Tibial artery (tissue), 4 donors: ENCODE results near the gene KCTD1.

Source experiments
- DNase-seq, 2 donors: peaks; one replicate each; pipeline ENCODE4 v3.0.0-alpha.2; 2019
- H3K27ac ChIP-seq, 2 donors: fragments of 200-600 bp; sonication (generic) in 1 of 2; 1 replicate in 1 of 2; 2 replicates in 1 of 2; pipeline ENCODE4 v1.5.1; 2018 to 2019; ENCODE audit warnings: mild to moderate bottlenecking in 1 of 2
- H3K27me3 ChIP-seq, 2 donors: fragments of 200-600 bp; sonication (generic) in 1 of 2; one replicate each; pipeline versions ENCODE4 v1.5.1 to v1.6.0; 2016 to 2019
- H3K36me3 ChIP-seq, 3 donors: fragments of 200-600 bp; sonication (generic) in 2 of 3; one replicate each; pipeline ENCODE4 v1.5.1; 2016 to 2019; ENCODE audit warnings: mild to moderate bottlenecking in 2 of 3
- H3K4me1 ChIP-seq, 4 donors: fragments of 200-600 bp; sonication (generic) in 2 of 4; 1 replicate in 3 of 4; 2 replicates in 1 of 4; pipeline ENCODE4 v1.5.1; 2016 to 2019
- H3K4me3 ChIP-seq, 2 donors: fragments of 200-600 bp; sonication (generic) in 1 of 2; 1 replicate in 1 of 2; 2 replicates in 1 of 2; pipeline ENCODE4 v1.5.1; 2018 to 2019; ENCODE audit warnings: mild to moderate bottlenecking in 2 of 2
- H3K9me3 ChIP-seq, 3 donors: fragments of 200-600 bp; sonication (generic) in 1 of 3; one replicate each; pipeline ENCODE4 v1.5.1; 2016 to 2019
- intact Hi-C: fragments of 100-400 bp; cut with DNase I; formaldehyde crosslinking; loops from one replicate; pipeline ENCODE4 v1.15.0; 2023; ENCODE audit warnings: low total_unique reads
- TF ChIP-seq, protein P1 (sequence below), 2 experiments: fragments of 200-600 bp in 1 of 2; fragments of 450-650 bp in 1 of 2; IDR thresholded peaks; one replicate each; pipeline ENCODE4 v1.5.1; 2017 to 2019; ENCODE audit warnings: antibody characterized with exemption in 2 of 2, mild to moderate bottlenecking in 1 of 2, moderate library complexity in 1 of 2

Gene KCTD1

DNA sequence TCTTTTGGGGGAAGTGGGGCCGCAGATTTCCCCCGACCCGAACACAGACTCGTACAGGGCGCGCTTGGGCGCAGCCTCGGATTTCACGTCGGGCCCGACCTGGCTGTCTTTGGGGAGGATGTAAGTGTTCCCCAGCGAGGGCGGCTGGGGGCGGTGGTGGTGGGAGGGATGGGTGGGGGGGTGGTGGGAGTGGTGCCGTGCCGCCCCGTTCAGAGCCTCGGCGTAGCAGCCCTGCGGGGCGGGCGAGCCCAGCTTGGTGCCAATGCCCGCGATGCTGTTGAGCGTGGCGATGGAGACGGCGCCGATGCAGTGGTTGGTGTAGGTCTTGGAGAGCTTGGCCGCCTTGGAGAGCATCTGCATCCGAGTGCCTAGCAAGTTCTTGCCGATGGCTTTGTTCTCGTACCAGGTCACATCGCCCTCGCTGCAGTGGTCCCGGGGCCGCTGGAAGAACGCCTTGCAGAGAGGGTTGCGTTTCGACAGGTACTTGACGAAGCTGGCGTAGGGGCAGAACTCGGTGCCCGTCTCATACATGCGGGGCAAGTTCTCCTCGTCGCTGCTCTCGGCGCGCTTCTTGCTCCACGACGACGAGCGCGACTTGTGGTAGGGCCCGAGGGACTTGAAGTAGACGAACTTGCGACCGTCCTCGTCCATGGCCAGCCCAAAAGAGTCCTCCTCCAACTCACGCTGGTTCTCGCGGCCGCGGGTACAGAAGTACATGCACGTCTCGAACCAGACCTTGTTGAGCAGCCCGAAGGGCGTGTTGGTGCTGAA lies 1.3 kb downstream of the KCTD1 start:
- Histone ChIP-seq H3K27me3 (no peaks in the 10 kb centered on the region), H3K36me3 (no peaks in the 10 kb centered on the region), H3K4me1 (peaks cover 0 to 52% (median 30%) of the 10 kb centered on the region in 4 donors), H3K9me3 (no peaks in the 10 kb centered on the region), H3K4me3 (peak overlapping the region; percentile 77 to 91), H3K27ac (peak overlapping the region in 1 of 2 donors; percentile 93)
- peak in 1 of 2 donors; percentile 66 for DNase-seq
- TF ChIP-seq, protein P1, sequence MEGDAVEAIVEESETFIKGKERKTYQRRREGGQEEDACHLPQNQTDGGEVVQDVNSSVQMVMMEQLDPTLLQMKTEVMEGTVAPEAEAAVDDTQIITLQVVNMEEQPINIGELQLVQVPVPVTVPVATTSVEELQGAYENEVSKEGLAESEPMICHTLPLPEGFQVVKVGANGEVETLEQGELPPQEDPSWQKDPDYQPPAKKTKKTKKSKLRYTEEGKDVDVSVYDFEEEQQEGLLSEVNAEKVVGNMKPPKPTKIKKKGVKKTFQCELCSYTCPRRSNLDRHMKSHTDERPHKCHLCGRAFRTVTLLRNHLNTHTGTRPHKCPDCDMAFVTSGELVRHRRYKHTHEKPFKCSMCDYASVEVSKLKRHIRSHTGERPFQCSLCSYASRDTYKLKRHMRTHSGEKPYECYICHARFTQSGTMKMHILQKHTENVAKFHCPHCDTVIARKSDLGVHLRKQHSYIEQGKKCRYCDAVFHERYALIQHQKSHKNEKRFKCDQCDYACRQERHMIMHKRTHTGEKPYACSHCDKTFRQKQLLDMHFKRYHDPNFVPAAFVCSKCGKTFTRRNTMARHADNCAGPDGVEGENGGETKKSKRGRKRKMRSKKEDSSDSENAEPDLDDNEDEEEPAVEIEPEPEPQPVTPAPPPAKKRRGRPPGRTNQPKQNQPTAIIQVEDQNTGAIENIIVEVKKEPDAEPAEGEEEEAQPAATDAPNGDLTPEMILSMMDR (IDR thresholded peaks at IDR 0.05), result no peak
- intact Hi-C loops, result loop anchor here (10.0 kb wide), 1 partner anchor 162 kb away; no protein-coding TSS in a partner anchor

DNA sequence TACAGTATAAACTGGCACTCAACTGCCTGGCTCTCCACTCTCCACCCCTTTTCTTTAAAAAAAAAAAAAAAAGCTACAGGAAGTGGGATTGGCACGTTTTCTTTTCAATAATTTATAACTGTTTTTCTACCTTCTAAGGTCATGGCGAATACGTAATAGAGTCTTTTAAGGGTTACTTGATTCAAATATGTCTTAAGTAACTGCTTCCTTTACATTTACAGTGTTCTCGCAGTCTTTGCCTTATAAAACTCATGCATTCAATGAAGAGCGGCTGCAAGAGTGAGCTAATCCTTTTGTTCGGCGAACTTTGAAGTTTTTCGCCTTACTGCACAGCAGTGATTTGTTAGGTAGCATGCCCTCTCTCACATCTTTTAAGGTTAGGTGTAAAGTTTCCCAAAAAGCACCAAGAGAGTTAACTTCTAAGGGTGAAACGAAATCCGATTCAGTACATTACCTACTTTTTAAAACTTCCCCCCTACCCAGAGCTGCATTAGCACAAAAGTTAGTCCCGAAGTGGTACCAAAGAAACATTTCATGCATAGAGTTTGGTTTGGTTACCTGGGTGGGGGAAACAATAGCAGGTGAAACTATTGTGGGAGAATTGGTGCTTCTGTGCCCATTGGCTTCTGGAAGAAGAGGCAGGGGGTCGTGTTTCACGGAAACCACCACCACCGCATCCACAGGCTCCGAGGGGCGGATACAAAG lies 2.0 kb downstream of the KCTD1 start:
- TF ChIP-seq, protein P1 (IDR thresholded peaks at IDR 0.05), result no peak
- no peaks in the 10 kb centered on the region for H3K27me3 ChIP-seq
- peaks cover 0 to 52% (median 28%) of the 10 kb centered on the region in 4 donors for H3K4me1 ChIP-seq
- H3K4me3 ChIP-seq, result no peak overlapping the region
- DNase-seq, result no peak
- H3K9me3 ChIP-seq, result no peaks in the 10 kb centered on the region
- H3K36me3 ChIP-seq, result no peaks in the 10 kb centered on the region
- intact Hi-C loops, result loop anchor here (10.0 kb wide), 1 partner anchor 162 kb away; no protein-coding TSS in a partner anchor
- H3K27ac ChIP-seq, result no peak overlapping the region

DNA sequence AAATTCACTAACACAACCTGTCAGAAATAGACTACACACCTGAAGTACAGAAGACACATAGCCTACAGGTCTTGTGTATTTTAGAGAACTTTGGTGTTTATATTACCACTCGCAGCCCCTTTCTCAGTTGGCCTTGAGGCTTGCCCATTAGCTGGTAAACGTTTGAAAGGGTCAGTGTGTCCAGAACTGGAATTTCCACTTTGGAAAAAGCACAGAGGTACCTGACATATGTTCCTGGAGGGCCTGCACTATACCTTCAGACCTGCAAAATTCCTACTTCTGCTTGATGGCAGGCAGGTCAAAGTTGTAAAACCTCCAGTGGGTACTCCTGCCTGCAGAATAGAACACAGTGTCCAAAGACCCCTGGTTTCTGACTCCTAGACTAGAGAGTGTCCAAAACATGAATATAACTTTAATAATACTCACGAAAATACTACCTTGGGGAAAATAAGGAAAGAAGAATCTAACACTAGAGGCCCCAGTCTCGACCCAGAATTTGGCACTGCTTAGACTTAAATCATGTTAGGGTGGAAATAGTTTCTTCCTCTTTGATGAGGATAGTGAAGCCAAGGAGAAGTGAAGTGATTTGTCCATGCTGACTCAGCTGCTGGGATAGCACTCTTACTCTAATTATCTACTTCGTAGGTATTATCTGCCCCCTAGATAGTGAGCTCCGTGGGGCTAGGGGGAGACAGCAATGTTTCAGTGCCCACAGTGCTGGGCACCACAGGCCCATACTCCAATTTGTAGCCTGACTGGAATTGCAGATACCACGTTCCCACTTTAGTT lies 2.8 kb downstream of the KCTD1 start:
- TF ChIP-seq, protein P1 (IDR thresholded peaks at IDR 0.05), result no peak
- H3K4me1 ChIP-seq, result peaks cover 0 to 47% (median 21%) of the 10 kb centered on the region in 4 donors
- no peak overlapping the region for H3K4me3 ChIP-seq
- H3K9me3 ChIP-seq, result no peaks in the 10 kb centered on the region
- H3K36me3 ChIP-seq, result no peaks in the 10 kb centered on the region
- DNase-seq, result no peak
- no peak overlapping the region for H3K27ac ChIP-seq
- no peaks in the 10 kb centered on the region for H3K27me3 ChIP-seq
- intact Hi-C loops, result loop anchor here (10.0 kb wide), 1 partner anchor 161 kb away; no protein-coding TSS in a partner anchor

DNA sequence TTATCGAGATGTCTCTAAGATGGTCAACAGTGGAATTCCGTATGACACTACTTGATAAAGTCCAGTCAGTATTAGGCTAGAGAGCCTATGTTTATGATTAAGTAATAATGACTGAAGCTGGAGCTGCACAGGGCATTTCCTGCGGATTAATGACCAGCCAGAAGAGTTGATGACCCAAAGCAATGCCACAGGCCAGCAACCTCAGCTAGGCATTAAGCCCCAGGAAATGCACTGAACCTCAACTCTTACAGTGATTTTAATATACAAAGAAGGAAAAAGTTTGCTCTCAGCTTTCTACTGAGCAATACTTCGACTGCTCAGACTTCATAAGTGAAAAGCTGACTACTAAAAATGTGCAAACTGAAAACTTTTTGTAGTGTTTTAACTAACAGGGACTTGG lies 3.9 kb downstream of the KCTD1 start:
- Histone ChIP-seq H3K27me3 (no peaks in the 10 kb centered on the region), H3K9me3 (no peaks in the 10 kb centered on the region), H3K4me1 (peaks cover 0 to 41% (median 19%) of the 10 kb centered on the region in 4 donors), H3K4me3 (no peak overlapping the region), H3K27ac (no peak overlapping the region), H3K36me3 (no peaks in the 10 kb centered on the region)
- TF ChIP-seq, protein P1 (IDR thresholded peaks at IDR 0.05), result no peak
- DNase-seq, result no peak
- intact Hi-C loops, result loop anchor here (10.0 kb wide), 1 partner anchor 160 kb away; no protein-coding TSS in a partner anchor

DNA sequence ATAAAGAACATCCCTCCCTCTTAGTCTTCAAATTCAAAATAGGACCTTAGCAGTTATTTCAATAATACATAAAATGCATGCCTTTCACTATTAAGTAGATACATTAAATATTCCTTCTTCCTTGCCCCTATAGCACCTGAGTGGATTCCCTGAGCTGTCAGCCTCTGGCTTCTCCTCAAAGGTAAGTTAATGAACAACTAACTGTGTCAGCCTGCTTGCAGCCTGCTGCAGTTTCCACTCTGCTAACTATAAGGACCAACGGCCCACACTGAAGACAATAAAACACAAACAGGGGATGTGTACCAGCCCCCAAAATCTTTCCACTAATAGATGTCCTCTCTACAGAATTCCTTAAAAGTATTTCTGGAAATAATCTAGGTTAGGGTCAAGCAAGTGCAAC lies 5.0 kb downstream of the KCTD1 start:
- H3K4me1 ChIP-seq, result peaks cover 0 to 41% (median 19%) of the 10 kb centered on the region in 4 donors
- no peaks in the 10 kb centered on the region for H3K36me3 ChIP-seq
- TF ChIP-seq, protein P1 (IDR thresholded peaks at IDR 0.05), result no peak
- no peak overlapping the region for H3K27ac ChIP-seq
- H3K9me3 ChIP-seq, result no peaks in the 10 kb centered on the region
- DNase-seq, result no peak
- intact Hi-C loops, result loop anchor here (10.0 kb wide), 1 partner anchor 159 kb away; no protein-coding TSS in a partner anchor
- H3K4me3 ChIP-seq, result no peak overlapping the region
- H3K27me3 ChIP-seq, result no peaks in the 10 kb centered on the region
